ENCODE results near the gene CCL20.

Gene CCL20

GRCh38 chr2:227802882-227803281 lies 10.8 kb upstream of the CCL20 start:
- DNase-seq (ENCODE audit: low read depth) = no peak

GRCh38 chr2:227804975-227805374 lies 8.7 kb upstream of the CCL20 start:
- no peak for DNase-seq (ENCODE audit: low read depth)

- no peak for DNase-seq (ENCODE audit: low read depth)
Measured at GRCh38 chr2:227805578-227805977, 8.1 kb upstream of the CCL20 start.

- no peak for DNase-seq (ENCODE audit: low read depth)
Measured at GRCh38 chr2:227808936-227809335, 4.7 kb upstream of the CCL20 start.

GRCh38 chr2:227812001-227812400 lies 1.6 kb upstream of the CCL20 start:
- no peak for DNase-seq (ENCODE audit: low read depth)

- no peak for DNase-seq (ENCODE audit: low read depth)
Measured at GRCh38 chr2:227813229-227813561, 447 bp upstream of the CCL20 start.

GRCh38 chr2:227815066-227815465 lies 1.4 kb downstream of the CCL20 start:
- DNase-seq (ENCODE audit: low read depth) = no peak

- DNase-seq (ENCODE audit: low read depth) = no peak
Measured at GRCh38 chr2:227816507-227817294, 3.1 kb downstream of the CCL20 start.

GRCh38 chr2:227817336-227817735 lies 3.7 kb downstream of the CCL20 start:
- no peak for DNase-seq (ENCODE audit: low read depth)

GRCh38 chr2:227817850-227818674 lies 4.4 kb downstream of the CCL20 start:
- DNase-seq (ENCODE audit: low read depth) = peak; percentile 2

GRCh38 chr2:227818675-227819397 lies 5.2 kb downstream of the CCL20 start:
- no peak for DNase-seq (ENCODE audit: low read depth)

- no peak for DNase-seq (ENCODE audit: low read depth)
Measured at GRCh38 chr2:227819398-227819697, 5.7 kb downstream of the CCL20 start.

- no peak for DNase-seq (ENCODE audit: low read depth)
Measured at GRCh38 chr2:227821043-227821942, 7.7 kb downstream of the CCL20 start.

- DNase-seq (ENCODE audit: low read depth) = no peak
Measured at GRCh38 chr2:227822416-227823003, 8.9 kb downstream of the CCL20 start.

- DNase-seq (ENCODE audit: low read depth) = no peak
Measured at GRCh38 chr2:227823922-227824321, 10.3 kb downstream of the CCL20 start.

- DNase-seq (ENCODE audit: low read depth) = no peak
Measured at GRCh38 chr2:227824711-227825110, 11.1 kb downstream of the CCL20 start.

- DNase-seq (ENCODE audit: low read depth) = no peak
Measured at GRCh38 chr2:227826019-227826521, 12.4 kb downstream of the CCL20 start.

- DNase-seq (ENCODE audit: low read depth) = no peak
Measured at GRCh38 chr2:227826563-227826962, 12.9 kb downstream of the CCL20 start.

GRCh38 chr2:227827143-227827542 lies 13.5 kb downstream of the CCL20 start:
- no peak for DNase-seq (ENCODE audit: low read depth)

- no peak for DNase-seq (ENCODE audit: low read depth)
Measured at GRCh38 chr2:227828477-227828912, 14.9 kb downstream of the CCL20 start.

GRCh38 chr2:227829337-227829736 lies 15.7 kb downstream of the CCL20 start:
- no peak for DNase-seq (ENCODE audit: low read depth)

All from stimulated activated CD8-positive, alpha-beta memory T cell treated with anti-CD3 and anti-CD28 coated beads, Interleukin-15, amount 100 ng/mL, for 1 hour (primary cell).